H1 (cell line): ENCODE data around the gene ZNF592. TPM values are rescaled to one million over a fixed set of nuclear protein-coding genes. Genes with fewer than 3 reads are reported as not detected.

Source experiments
- CTCF ChIA-PET: fragments of 300-600 bp; sonication (Branson Sonifier 250); formaldehyde crosslinking; loops from one replicate; lab custom pipeline; 2021; ENCODE audit not compliant: partially characterized antibody; lab: Charles Lee
- POLR2A ChIA-PET: fragments of 300-600 bp; sonication (Branson Sonifier 250); formaldehyde crosslinking; loops from one replicate; lab custom pipeline; 2021; ENCODE audit warnings: inconsistent platforms; ENCODE audit not compliant: partially characterized antibody; lab: Charles Lee
- DNase-seq, 2 experiments: peaks; one replicate each; pipeline versions ENCODE4 v3.0.0 to v3.0.0-alpha.2; 2010 to 2022; ENCODE audit warnings: low spot score in 2 of 2, low read depth in 1 of 2, mixed read lengths in 1 of 2
- FAIRE-seq: peaks from 2 replicates; lab custom pipeline; 2011; peaks lifted over from hg19 to GRCh38; lab: Jason Lieb, UNC
- H2AFZ ChIP-seq: 2 replicates; pipeline ENCODE4 v1.8.1; 2012; ENCODE audit warnings: low read length, inconsistent platforms
- H2AK5ac ChIP-seq: 2 replicates; pipeline ENCODE4 v1.6.1; 2013; ENCODE audit warnings: low read depth, low read length
- H2BK120ac ChIP-seq: replicated peaks from 2 replicates; pipeline ENCODE3; 2013; ENCODE audit warnings: low read depth, low read length, inconsistent platforms
- H2BK12ac ChIP-seq: 2 replicates; pipeline ENCODE4 v1.6.1; 2013; ENCODE audit warnings: low read depth, low read length
- H2BK15ac ChIP-seq: 2 replicates; pipeline ENCODE4 v1.6.1; 2013; ENCODE audit warnings: low read length
- H2BK20ac ChIP-seq: 2 replicates; pipeline ENCODE4 v1.6.1; 2013; ENCODE audit warnings: low read length
- H2BK5ac ChIP-seq: 2 replicates; pipeline ENCODE4 v1.6.1; 2013; ENCODE audit warnings: low read depth, low read length
- H3K14ac ChIP-seq: 2 replicates; pipeline ENCODE4 v1.6.1; 2013; ENCODE audit warnings: inconsistent platforms; ENCODE audit not compliant: insufficient read length
- H3K18ac ChIP-seq: 2 replicates; pipeline ENCODE4 v1.6.1; 2013; ENCODE audit warnings: low read length; ENCODE audit errors: extremely low read depth
- H3K23ac ChIP-seq: 2 replicates; pipeline ENCODE4 v1.6.1; 2013; ENCODE audit warnings: inconsistent platforms; ENCODE audit not compliant: insufficient read length
- H3K23me2 ChIP-seq: 2 replicates; pipeline ENCODE4 v1.6.1; 2013; ENCODE audit warnings: low read depth, low read length
- H3K27ac ChIP-seq: 2 replicates; pipeline ENCODE4 v1.6.1; 2011; ENCODE audit warnings: low read depth, low read length, inconsistent platforms
- H3K27me3 ChIP-seq, 4 experiments: replicated peaks in 1 of 4; 1 replicate in 1 of 4; 2 replicates in 3 of 4; pipeline versions ENCODE4 v1.6.1 to v1.8.1; 2011 to 2013; ENCODE audit warnings: low read length in 3 of 4, mild to moderate bottlenecking in 3 of 4, inconsistent platforms in 2 of 4, mixed read lengths in 2 of 4, moderate library complexity in 1 of 4; ENCODE audit not compliant: control insufficient read depth in 3 of 4, insufficient read depth in 3 of 4; ENCODE audit errors: extremely low read depth in 1 of 4
- H3K36me3 ChIP-seq, 4 experiments: 2 replicates each; pipeline versions ENCODE4 v1.6.1 to v1.8.1; 2011 to 2013; ENCODE audit warnings: mild to moderate bottlenecking in 4 of 4, low read length in 3 of 4, moderate library complexity in 2 of 4, control low read depth in 1 of 4, inconsistent platforms in 1 of 4; ENCODE audit not compliant: insufficient read depth in 4 of 4, control insufficient read depth in 2 of 4
- H3K4ac ChIP-seq: replicated peaks from 2 replicates; pipeline ENCODE3; 2013; ENCODE audit warnings: low read length, low read depth, mixed read lengths, inconsistent platforms; ENCODE audit not compliant: insufficient read length
- H3K4me1 ChIP-seq, 4 experiments: replicated peaks in 1 of 4; 1 replicate in 1 of 4; 2 replicates in 3 of 4; pipeline versions ENCODE4 v1.6.1 to v1.8.1; 2011 to 2013; ENCODE audit warnings: low read length in 3 of 4, inconsistent platforms in 2 of 4, mixed read lengths in 1 of 4; ENCODE audit not compliant: insufficient read depth in 4 of 4, control insufficient read depth in 3 of 4
- H3K4me2 ChIP-seq, 2 experiments: 2 replicates each; pipeline versions ENCODE4 v1.6.1 to v1.8.1; 2011 to 2013; ENCODE audit warnings: low read depth in 2 of 2, low read length in 2 of 2, control low read depth in 1 of 2, inconsistent platforms in 1 of 2, mild to moderate bottlenecking in 1 of 2; ENCODE audit not compliant: insufficient read depth in 1 of 2
- H3K4me3 ChIP-seq, 4 experiments: fragments of 200-600, 300-600 bp in 1 of 4; sonication (generic), shearing (Covaris generic), sonication (Bioruptor Twin) in 1 of 4; 2 replicates each; pipeline versions ENCODE4 v1.5.1 to v1.8.1; 2011 to 2016; ENCODE audit warnings: low read length in 4 of 4, low read depth in 3 of 4, control low read depth in 2 of 4, inconsistent platforms in 2 of 4, mild to moderate bottlenecking in 2 of 4, mixed read lengths in 1 of 4, moderate library complexity in 1 of 4; ENCODE audit not compliant: insufficient read depth in 2 of 4; ENCODE audit errors: extremely low read depth in 1 of 4
- H3K56ac ChIP-seq: replicated peaks from 2 replicates; pipeline ENCODE3; 2013; ENCODE audit warnings: low read depth, mild to moderate bottlenecking, mixed read lengths, low read length, inconsistent platforms; ENCODE audit not compliant: insufficient read length
- H3K79me1 ChIP-seq: 2 replicates; pipeline ENCODE4 v1.6.1; 2013; ENCODE audit warnings: low read depth, low read length, control low read depth
- H3K79me2 ChIP-seq, 2 experiments: 2 replicates each; pipeline versions ENCODE4 v1.6.1 to v1.8.1; 2012 to 2013; ENCODE audit warnings: low read length in 2 of 2, mild to moderate bottlenecking in 2 of 2, inconsistent platforms in 1 of 2; ENCODE audit not compliant: insufficient read depth in 2 of 2, control insufficient read depth in 1 of 2
- H3K9ac ChIP-seq, 4 experiments: replicated peaks in 1 of 4; 1 replicate in 1 of 4; 2 replicates in 3 of 4; pipeline versions ENCODE4 v1.6.1 to v1.8.1; 2011 to 2013; ENCODE audit warnings: low read depth in 3 of 4, low read length in 3 of 4, control low read depth in 2 of 4, mild to moderate bottlenecking in 2 of 4, moderate library complexity in 2 of 4, inconsistent platforms in 1 of 4; ENCODE audit errors: extremely low read depth in 1 of 4
- H3K9me3 ChIP-seq, 2 experiments: 2 replicates each; pipeline versions ENCODE4 v1.6.1 to v1.8.1; 2012 to 2013; ENCODE audit warnings: mild to moderate bottlenecking in 2 of 2, moderate library complexity in 2 of 2, control low read depth in 1 of 2, inconsistent platforms in 1 of 2, low read depth in 1 of 2, low read length in 1 of 2, mixed read lengths in 1 of 2; ENCODE audit not compliant: insufficient read depth in 2 of 2
- H4K20me1 ChIP-seq, 2 experiments: replicated peaks in 1 of 2; 2 replicates each; pipeline versions ENCODE3 to v1.8.1; 2011 to 2013; ENCODE audit warnings: inconsistent platforms in 2 of 2, low read length in 2 of 2, mild to moderate bottlenecking in 1 of 2; ENCODE audit not compliant: insufficient read depth in 2 of 2, control insufficient read depth in 1 of 2
- H4K5ac ChIP-seq: 2 replicates; pipeline ENCODE4 v1.6.1; 2013; ENCODE audit warnings: low read length, low read depth, mixed read lengths, inconsistent platforms; ENCODE audit not compliant: insufficient read length
- H4K8ac ChIP-seq: 2 replicates; pipeline ENCODE4 v1.8.0; 2013; ENCODE audit warnings: mild to moderate bottlenecking, moderate library complexity, low read length, inconsistent platforms; ENCODE audit not compliant: insufficient read depth; ENCODE audit errors: extremely low read depth
- H4K91ac ChIP-seq: replicated peaks from 2 replicates; pipeline ENCODE3; 2013; ENCODE audit warnings: low read length, mixed read lengths, inconsistent platforms; ENCODE audit not compliant: insufficient read length
- CHD1 ChIP-seq: IDR thresholded peaks from 2 replicates; pipeline ENCODE4 v1.6.1; 2012; ENCODE audit warnings: low read depth, low read length, improper control_type of control experiment
- GTF2F1 ChIP-seq: IDR thresholded peaks from 2 replicates; pipeline ENCODE4 v1.6.1; 2012; ENCODE audit warnings: low read depth, low read length, improper control_type of control experiment, borderline replicate concordance
- HDAC2 ChIP-seq, 2 experiments: fragments of 300-600 bp in 1 of 2; sonication (generic) in 1 of 2; IDR thresholded peaks; 2 replicates each; pipeline ENCODE4 v1.6.1; 2011 to 2012; ENCODE audit warnings: low read depth in 2 of 2, low read length in 2 of 2, mild to moderate bottlenecking in 2 of 2, moderate library complexity in 2 of 2, borderline replicate concordance in 1 of 2, inconsistent platforms in 1 of 2
- JUND ChIP-seq: IDR thresholded peaks from 2 replicates; pipeline ENCODE4 v1.6.1; 2011; ENCODE audit warnings: mild to moderate bottlenecking, improper control_type of control experiment, low read length
- PHF8 ChIP-seq: fragments of 200-600 bp; sonication (generic); conservative IDR thresholded peaks from 2 replicates; pipeline ENCODE4 v1.7.1; 2012; ENCODE audit warnings: low read depth, mild to moderate bottlenecking, inconsistent platforms, low read length, moderate library complexity
- POLR2A ChIP-seq, 2 experiments: IDR thresholded peaks; 1 replicate in 1 of 2; 2 replicates in 1 of 2; pipeline ENCODE4 v1.6.1; 2011; ENCODE audit warnings: low read depth in 2 of 2, low read length in 2 of 2, mild to moderate bottlenecking in 2 of 2; ENCODE audit errors: control extremely low read depth in 1 of 2
- POU5F1 ChIP-seq: IDR thresholded peaks from 2 replicates; pipeline ENCODE4 v1.6.1; 2011; ENCODE audit warnings: low read depth, mild to moderate bottlenecking, low read length, moderate library complexity
- RAD21 ChIP-seq, 2 experiments: IDR thresholded peaks in 1 of 2; conservative IDR thresholded peaks in 1 of 2; 2 replicates each; pipeline ENCODE4 v1.6.1; 2011; ENCODE audit warnings: low read depth in 2 of 2, low read length in 2 of 2, improper control_type of control experiment in 1 of 2, inconsistent platforms in 1 of 2, mild to moderate bottlenecking in 1 of 2, moderate library complexity in 1 of 2
- RNF2 ChIP-seq: fragments of 200-900, 300-1000 bp; sonication (generic); IDR thresholded peaks from 2 replicates; pipeline ENCODE4 v1.7.1; 2016; ENCODE audit warnings: borderline replicate concordance, low read depth, mild to moderate bottlenecking, antibody characterized with exemption, low read length; ENCODE audit not compliant: poor library complexity, severe bottlenecking; ENCODE audit errors: missing control alignments
- SP2 ChIP-seq: IDR thresholded peaks from 2 replicates; pipeline ENCODE4 v1.6.1; 2012; ENCODE audit warnings: mild to moderate bottlenecking, low read length, inconsistent platforms
- TBP ChIP-seq: IDR thresholded peaks from 2 replicates; pipeline ENCODE4 v1.6.1; 2011; ENCODE audit warnings: low read depth, low read length, improper control_type of control experiment
- TCF12 ChIP-seq: IDR thresholded peaks from 2 replicates; pipeline ENCODE4 v1.6.1; 2011; ENCODE audit warnings: low read depth, mild to moderate bottlenecking, low read length
- ZNF274 ChIP-seq: IDR thresholded peaks from 2 replicates; pipeline ENCODE4 v1.7.0; 2012; ENCODE audit warnings: low read length, borderline replicate concordance; ENCODE audit errors: extremely low read depth
- WGBS, 2 experiments: shearing (Covaris generic) in 1 of 2; methylation state at CpG; one replicate each; pipeline versions ENCODE4 v1.1.6 to v1.1.7; 2013 to 2015; ENCODE audit warnings: low lambda C conversion rate in 2 of 2, mixed read lengths in 2 of 2, inconsistent platforms in 1 of 2, low coverage in 1 of 2, missing lambda C conversion rate in 1 of 2; ENCODE audit not compliant: insufficient replicate concordance in 2 of 2, insufficient coverage in 1 of 2, insufficient read length in 1 of 2; ENCODE audit errors: extremely low coverage in 1 of 2, missing lambda C conversion rate in 1 of 2; 5-methylcytosine and 5-hydroxymethylcytosine counted together
- polyA plus RNA-seq, 7 experiments: library from polyadenylated mRNA; depleted of rRNA in 3 of 7; stranded (reverse) in 5 of 7; unstranded in 2 of 7; fragments of >200 nt in 5 of 7; fragments of 200-250 nt in 2 of 7; gene quantifications; 1 replicate in 5 of 7; 2 replicates in 1 of 7; 4 replicates in 1 of 7; pipeline versions ENCODE4 v1.2.1 to v1.2.3, GENCODE V29; 2011 to 2013; ENCODE audit warnings: missing spikeins in 2 of 7, mixed read lengths in 2 of 7
- total RNA-seq: library from RNA; stranded (reverse); fragmentation: NEBNext Ultra II Directional; extraction: Animal tissue kit (Norgen Biotek cat#: 25700); gene quantifications from 2 replicates; pipeline ENCODE4 v1.2.1, GENCODE V29; 2021

ZNF592 gene
- total and polyA plus RNA-seq, 2 of the 8 experiments (the other 6 are each of a cell fraction or from before 2014, with no cell fraction given): 14.2 to 33.0 TPM

- no peak for TF ChIP-seq CHD1
- TF ChIP-seq HDAC2 (IDR thresholded peaks at IDR 0.05; ENCODE audit: borderline replicate concordance in 1 of 2, low read depth in 2 of 2, low read length in 2 of 2): no peak
- no peak for TF ChIP-seq POLR2A (IDR thresholded peaks at IDR 0.05; ENCODE audit: control extremely low read depth in 1 of 2, low read depth in 2 of 2, low read length in 2 of 2)
- no peak for TF ChIP-seq SP2
- TF ChIP-seq RNF2: no peak
- no peak for TF ChIP-seq TBP
- no peak for TF ChIP-seq GTF2F1
- TF ChIP-seq JUND: no peak
- no peak for TF ChIP-seq TCF12
- no peak for TF ChIP-seq RAD21 (IDR thresholded peaks at IDR 0.05 in 1 of 2, conservative IDR thresholded peaks at IDR 0.05 in 1 of 2; ENCODE audit: low read depth in 2 of 2, low read length in 2 of 2)
- TF ChIP-seq POU5F1: no peak
- TF ChIP-seq ZNF274: no peak
- no peak for TF ChIP-seq PHF8
- no peak overlapping the region for H3K18ac ChIP-seq
- H3K4me3 ChIP-seq: no peak overlapping the region
- no peak overlapping the region for H4K5ac ChIP-seq
- no peak overlapping the region for H3K27ac ChIP-seq
- FAIRE-seq (no peak), DNase-seq (no peak)
- H3K23ac ChIP-seq: no peak overlapping the region
- H4K20me1 ChIP-seq: peaks cover 2 to 7% of the 10 kb centered on the region in 2 experiments
- H3K4me2 ChIP-seq: no peak overlapping the region
- no peak overlapping the region for H2BK12ac ChIP-seq
- H4K8ac ChIP-seq: no peak overlapping the region
- 84% methylated on average over 2 of the region's 2 CpGs; no CpG with 5 or more reads in 1 of the 2 experiments for WGBS, 2 experiments
- no peak overlapping the region for H2AK5ac ChIP-seq
- no peak overlapping the region for H3K9ac ChIP-seq
- H3K27me3 ChIP-seq: no peaks in the 10 kb centered on the region
- no peak overlapping the region for H2BK5ac ChIP-seq
- POLR2A ChIA-PET: interaction anchor here (1.1 kb wide), 1 partner anchor 139 kb away, joined by 3 read pairs; no protein-coding TSS in a partner anchor
- H2BK120ac ChIP-seq: no peak overlapping the region
- CTCF ChIA-PET: no interaction called here
- H3K9me3 ChIP-seq: no peaks in the 10 kb centered on the region
- no peak overlapping the region for H2BK15ac ChIP-seq
- H3K4me1 ChIP-seq: peaks cover 0 to 5% (median 3%) of the 10 kb centered on the region in 4 experiments; a peak in 4 of 7 replicates
- no peaks in the 10 kb centered on the region for H3K23me2 ChIP-seq
- no peak overlapping the region for H3K14ac ChIP-seq
- peaks cover 6% of the 10 kb centered on the region for H3K79me1 ChIP-seq
- H2AFZ ChIP-seq: no peak overlapping the region
- peaks cover 3 to 24% (median 9%) of the 10 kb centered on the region in 4 experiments; a peak in 7 of 8 replicates for H3K36me3 ChIP-seq
- H4K91ac ChIP-seq: no peak overlapping the region
- H3K4ac ChIP-seq: no peak overlapping the region
- H3K56ac ChIP-seq: no peak overlapping the region
- H2BK20ac ChIP-seq: no peak overlapping the region
- H3K79me2 ChIP-seq: peaks cover 0 to 31% of the 10 kb centered on the region in 2 experiments; a peak in 2 of 4 replicates
These were observed 40.1 kb downstream of the ZNF592 start for GRCh38 chr15:84788500-84788899.
